WTC11 (cell line): Measurements from ENCODE around the gene CDH12.

Experiments
- CREB1 ChIP-seq: sonication (generic); formaldehyde crosslinking; IDR thresholded peaks from 2 replicates; pipeline ENCODE4 v1.8.0; 2023; ENCODE audit warnings: mild to moderate bottlenecking, missing genetic modification reagents
- GABPB1 ChIP-seq: sonication (generic); formaldehyde crosslinking; IDR thresholded peaks from 2 replicates; pipeline ENCODE4 v1.8.1; 2023; ENCODE audit warnings: mild to moderate bottlenecking, missing genetic modification reagents
- JUN ChIP-seq: sonication (generic); formaldehyde crosslinking; IDR thresholded peaks from 2 replicates; pipeline ENCODE4 v1.8.0; 2023; ENCODE audit warnings: mild to moderate bottlenecking, missing genetic modification reagents
- NFE2L1 ChIP-seq: sonication (generic); formaldehyde crosslinking; IDR thresholded peaks from 2 replicates; pipeline ENCODE4 v1.8.1; 2023; ENCODE audit warnings: missing genetic modification reagents
- NR3C1 ChIP-seq: sonication (generic); formaldehyde crosslinking; conservative IDR thresholded peaks from 2 replicates; pipeline ENCODE4 v1.8.1; 2023; ENCODE audit warnings: low read depth, mild to moderate bottlenecking, missing genetic modification reagents
- TEAD4 ChIP-seq: sonication (generic); formaldehyde crosslinking; IDR thresholded peaks from 2 replicates; pipeline ENCODE4 v1.8.0; 2022; ENCODE audit warnings: mild to moderate bottlenecking, missing genetic modification reagents
- TP53 ChIP-seq: sonication (generic); formaldehyde crosslinking; IDR thresholded peaks from 2 replicates; pipeline ENCODE4 v1.8.1; 2023; ENCODE audit warnings: mild to moderate bottlenecking, missing genetic modification reagents
- ZNF317 ChIP-seq: sonication (generic); formaldehyde crosslinking; IDR thresholded peaks from 2 replicates; pipeline ENCODE4 v1.8.1; 2023; ENCODE audit warnings: low read depth, mild to moderate bottlenecking, moderate library complexity, missing genetic modification reagents, borderline replicate concordance
- TF ChIP-seq, protein P1 (sequence below): fragments of 200-600 bp; IDR thresholded peaks from 2 replicates; pipeline ENCODE4 v1.8.0; 2022; ENCODE audit warnings: antibody characterized with exemption
- TF ChIP-seq, protein P2 (sequence below): sonication (generic); formaldehyde crosslinking; IDR thresholded peaks from 2 replicates; pipeline ENCODE4 v1.8.1; 2023; ENCODE audit warnings: mild to moderate bottlenecking, moderate library complexity, missing genetic modification reagents
- TF ChIP-seq, protein P3 (sequence below): sonication (generic); formaldehyde crosslinking; conservative IDR thresholded peaks from 2 replicates; pipeline ENCODE4 v1.8.1; 2022; ENCODE audit warnings: mild to moderate bottlenecking, missing genetic modification reagents
- TF ChIP-seq, protein P4 (sequence below): sonication (generic); formaldehyde crosslinking; IDR thresholded peaks from 2 replicates; pipeline ENCODE4 v1.8.0; 2023; ENCODE audit warnings: mild to moderate bottlenecking, missing genetic modification reagents
- TF ChIP-seq, protein P5 (sequence below): sonication (generic); formaldehyde crosslinking; IDR thresholded peaks from 2 replicates; pipeline ENCODE4 v1.8.1; 2023; ENCODE audit warnings: mild to moderate bottlenecking, missing genetic modification reagents, moderate library complexity

DNA sequence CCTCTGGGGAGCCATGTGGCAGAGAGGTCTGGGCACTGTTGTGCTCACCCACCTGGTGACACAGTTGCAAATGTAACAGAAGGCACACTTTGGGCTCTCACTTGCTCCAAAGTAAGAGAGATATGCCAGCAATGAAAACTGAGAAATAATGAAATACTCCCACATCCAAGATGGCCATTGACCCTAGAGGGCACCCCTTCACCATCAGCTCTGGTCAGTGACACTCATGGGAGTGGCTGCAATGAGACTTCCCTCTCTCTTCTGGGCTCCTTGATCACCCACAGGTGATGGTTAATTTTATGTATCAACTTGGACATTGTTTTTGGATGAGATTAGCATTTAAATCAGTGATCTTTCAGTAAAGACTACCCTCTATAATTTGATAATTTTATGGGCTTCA lies 248.4 kb downstream of the CDH12 start:
- TF ChIP-seq, protein P1, sequence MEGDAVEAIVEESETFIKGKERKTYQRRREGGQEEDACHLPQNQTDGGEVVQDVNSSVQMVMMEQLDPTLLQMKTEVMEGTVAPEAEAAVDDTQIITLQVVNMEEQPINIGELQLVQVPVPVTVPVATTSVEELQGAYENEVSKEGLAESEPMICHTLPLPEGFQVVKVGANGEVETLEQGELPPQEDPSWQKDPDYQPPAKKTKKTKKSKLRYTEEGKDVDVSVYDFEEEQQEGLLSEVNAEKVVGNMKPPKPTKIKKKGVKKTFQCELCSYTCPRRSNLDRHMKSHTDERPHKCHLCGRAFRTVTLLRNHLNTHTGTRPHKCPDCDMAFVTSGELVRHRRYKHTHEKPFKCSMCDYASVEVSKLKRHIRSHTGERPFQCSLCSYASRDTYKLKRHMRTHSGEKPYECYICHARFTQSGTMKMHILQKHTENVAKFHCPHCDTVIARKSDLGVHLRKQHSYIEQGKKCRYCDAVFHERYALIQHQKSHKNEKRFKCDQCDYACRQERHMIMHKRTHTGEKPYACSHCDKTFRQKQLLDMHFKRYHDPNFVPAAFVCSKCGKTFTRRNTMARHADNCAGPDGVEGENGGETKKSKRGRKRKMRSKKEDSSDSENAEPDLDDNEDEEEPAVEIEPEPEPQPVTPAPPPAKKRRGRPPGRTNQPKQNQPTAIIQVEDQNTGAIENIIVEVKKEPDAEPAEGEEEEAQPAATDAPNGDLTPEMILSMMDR, result no peak
- no peak for TF ChIP-seq NR3C1 (CRISPR knock-in tag)
- TF ChIP-seq, protein P2, sequence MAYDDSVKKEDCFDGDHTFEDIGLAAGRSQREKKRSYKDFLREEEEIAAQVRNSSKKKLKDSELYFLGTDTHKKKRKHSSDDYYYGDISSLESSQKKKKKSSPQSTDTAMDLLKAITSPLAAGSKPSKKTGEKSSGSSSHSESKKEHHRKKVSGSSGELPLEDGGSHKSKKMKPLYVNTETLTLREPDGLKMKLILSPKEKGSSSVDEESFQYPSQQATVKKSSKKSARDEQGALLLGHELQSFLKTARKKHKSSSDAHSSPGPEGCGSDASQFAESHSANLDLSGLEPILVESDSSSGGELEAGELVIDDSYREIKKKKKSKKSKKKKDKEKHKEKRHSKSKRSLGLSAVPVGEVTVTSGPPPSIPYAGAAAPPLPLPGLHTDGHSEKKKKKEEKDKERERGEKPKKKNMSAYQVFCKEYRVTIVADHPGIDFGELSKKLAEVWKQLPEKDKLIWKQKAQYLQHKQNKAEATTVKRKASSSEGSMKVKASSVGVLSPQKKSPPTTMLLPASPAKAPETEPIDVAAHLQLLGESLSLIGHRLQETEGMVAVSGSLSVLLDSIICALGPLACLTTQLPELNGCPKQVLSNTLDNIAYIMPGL, result no peak
- no peak for TF ChIP-seq GABPB1 (CRISPR knock-in tag)
- TF ChIP-seq ZNF317 (CRISPR knock-in tag), result no peak
- TF ChIP-seq, protein P3, sequence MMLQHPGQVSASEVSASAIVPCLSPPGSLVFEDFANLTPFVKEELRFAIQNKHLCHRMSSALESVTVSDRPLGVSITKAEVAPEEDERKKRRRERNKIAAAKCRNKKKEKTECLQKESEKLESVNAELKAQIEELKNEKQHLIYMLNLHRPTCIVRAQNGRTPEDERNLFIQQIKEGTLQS (CRISPR knock-in tag), result no peak
- TF ChIP-seq, protein P4, sequence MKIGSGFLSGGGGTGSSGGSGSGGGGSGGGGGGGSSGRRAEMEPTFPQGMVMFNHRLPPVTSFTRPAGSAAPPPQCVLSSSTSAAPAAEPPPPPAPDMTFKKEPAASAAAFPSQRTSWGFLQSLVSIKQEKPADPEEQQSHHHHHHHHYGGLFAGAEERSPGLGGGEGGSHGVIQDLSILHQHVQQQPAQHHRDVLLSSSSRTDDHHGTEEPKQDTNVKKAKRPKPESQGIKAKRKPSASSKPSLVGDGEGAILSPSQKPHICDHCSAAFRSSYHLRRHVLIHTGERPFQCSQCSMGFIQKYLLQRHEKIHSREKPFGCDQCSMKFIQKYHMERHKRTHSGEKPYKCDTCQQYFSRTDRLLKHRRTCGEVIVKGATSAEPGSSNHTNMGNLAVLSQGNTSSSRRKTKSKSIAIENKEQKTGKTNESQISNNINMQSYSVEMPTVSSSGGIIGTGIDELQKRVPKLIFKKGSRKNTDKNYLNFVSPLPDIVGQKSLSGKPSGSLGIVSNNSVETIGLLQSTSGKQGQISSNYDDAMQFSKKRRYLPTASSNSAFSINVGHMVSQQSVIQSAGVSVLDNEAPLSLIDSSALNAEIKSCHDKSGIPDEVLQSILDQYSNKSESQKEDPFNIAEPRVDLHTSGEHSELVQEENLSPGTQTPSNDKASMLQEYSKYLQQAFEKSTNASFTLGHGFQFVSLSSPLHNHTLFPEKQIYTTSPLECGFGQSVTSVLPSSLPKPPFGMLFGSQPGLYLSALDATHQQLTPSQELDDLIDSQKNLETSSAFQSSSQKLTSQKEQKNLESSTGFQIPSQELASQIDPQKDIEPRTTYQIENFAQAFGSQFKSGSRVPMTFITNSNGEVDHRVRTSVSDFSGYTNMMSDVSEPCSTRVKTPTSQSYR (CRISPR knock-in tag), result no peak
- TF ChIP-seq JUN (CRISPR knock-in tag), result no peak
- no peak for TF ChIP-seq CREB1 (CRISPR knock-in tag)
- no peak for TF ChIP-seq NFE2L1 (CRISPR knock-in tag)
- TF ChIP-seq, protein P5, sequence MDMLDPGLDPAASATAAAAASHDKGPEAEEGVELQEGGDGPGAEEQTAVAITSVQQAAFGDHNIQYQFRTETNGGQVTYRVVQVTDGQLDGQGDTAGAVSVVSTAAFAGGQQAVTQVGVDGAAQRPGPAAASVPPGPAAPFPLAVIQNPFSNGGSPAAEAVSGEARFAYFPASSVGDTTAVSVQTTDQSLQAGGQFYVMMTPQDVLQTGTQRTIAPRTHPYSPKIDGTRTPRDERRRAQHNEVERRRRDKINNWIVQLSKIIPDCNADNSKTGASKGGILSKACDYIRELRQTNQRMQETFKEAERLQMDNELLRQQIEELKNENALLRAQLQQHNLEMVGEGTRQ (CRISPR knock-in tag), result no peak
- TF ChIP-seq TEAD4 (CRISPR knock-in tag), result no peak
- TF ChIP-seq TP53, result no peak
